Endodermal cell (in vitro differentiated cells): ENCODE measurements around the gene RBM47. TPM values are rescaled to one million over a fixed set of nuclear protein-coding genes. Genes with fewer than 3 reads are reported as not detected.

Source experiments
- DNase-seq: peaks from one replicate; pipeline ENCODE4 v3.0.0-alpha.2; 2017
- H3K27ac ChIP-seq: 2 replicates; pipeline ENCODE4 v1.5.1; 2013; ENCODE audit warnings: mild to moderate bottlenecking, low read depth, low read length, moderate library complexity
- H3K27me3 ChIP-seq: 2 replicates; pipeline ENCODE4 v1.6.1; 2013; ENCODE audit warnings: mild to moderate bottlenecking, low read length, moderate library complexity; ENCODE audit not compliant: insufficient read depth, control insufficient read depth, poor library complexity, severe bottlenecking
- H3K36me3 ChIP-seq: 2 replicates; pipeline ENCODE4 v1.7.0; 2013; ENCODE audit warnings: mild to moderate bottlenecking, low read length, moderate library complexity; ENCODE audit not compliant: control insufficient read depth, insufficient read depth
- H3K4me1 ChIP-seq: one replicate; pipeline ENCODE4 v1.7.0; 2013; ENCODE audit warnings: low read length; ENCODE audit not compliant: control insufficient read depth, insufficient read depth
- H3K4me3 ChIP-seq: 2 replicates; pipeline ENCODE4 v1.5.1; 2013; ENCODE audit warnings: mild to moderate bottlenecking, low read length, moderate library complexity
- H3K9ac ChIP-seq: 2 replicates; pipeline ENCODE4 v1.6.1; 2013; ENCODE audit warnings: mild to moderate bottlenecking, low read length, moderate library complexity; ENCODE audit not compliant: poor library complexity, severe bottlenecking; ENCODE audit errors: extremely low read depth
- H3K9me3 ChIP-seq: 2 replicates; pipeline ENCODE4 v1.6.1; 2013; ENCODE audit warnings: mild to moderate bottlenecking, low read length, moderate library complexity; ENCODE audit not compliant: control insufficient read depth
- H3K27ac Mint-ChIP-seq: 2 replicates; pipeline ENCODE4 v1.8.0; 2020; ENCODE audit warnings: mixed read lengths
- H3K27me3 Mint-ChIP-seq: 2 replicates; pipeline ENCODE4 v1.8.0; 2021; ENCODE audit warnings: mild to moderate bottlenecking, mixed read lengths; ENCODE audit not compliant: insufficient read depth
- H3K36me3 Mint-ChIP-seq: 2 replicates; pipeline ENCODE4 v1.8.0; 2020; ENCODE audit warnings: low read depth, mixed read lengths
- H3K4me1 Mint-ChIP-seq: 2 replicates; pipeline ENCODE4 v1.8.0; 2020; ENCODE audit warnings: mixed read lengths
- H3K4me3 Mint-ChIP-seq: 2 replicates; pipeline ENCODE4 v1.8.0; 2020; ENCODE audit warnings: mild to moderate bottlenecking, moderate library complexity, mixed read lengths
- H3K9me3 Mint-ChIP-seq: 2 replicates; pipeline ENCODE4 v1.8.0; 2020; ENCODE audit warnings: mild to moderate bottlenecking, mixed read lengths
- WGBS, 2 experiments: methylation state at CpG; one replicate each; pipeline versions ENCODE4 v1.1.5 to v1.1.7; 2013; ENCODE audit warnings: missing lambda C conversion rate in 2 of 2, mixed read lengths in 1 of 2; ENCODE audit not compliant: insufficient coverage in 1 of 2, insufficient read length in 1 of 2; 5-methylcytosine and 5-hydroxymethylcytosine counted together
- total RNA-seq, 2 donors: library from RNA; stranded (reverse); fragmentation: NEBNext Ultra II Directional in 1 of 2; extraction: Animal tissue kit (Norgen Biotek cat#: 25700) in 1 of 2; gene quantifications; 2 replicates in 1 of 2; 3 replicates in 1 of 2; pipeline ENCODE4 v1.2.1, GENCODE V29; 2021
- TF ChIP-seq, protein P1 (sequence below): fragments of 200-600 bp; sonication (generic); conservative IDR thresholded peaks from 2 replicates; pipeline ENCODE4 v1.5.0; 2021; ENCODE audit warnings: antibody characterized with exemption, mild to moderate bottlenecking

Gene RBM47
- total RNA-seq, 2 donors from 2014 or later: 71.7 to 90.6 TPM

DNA sequence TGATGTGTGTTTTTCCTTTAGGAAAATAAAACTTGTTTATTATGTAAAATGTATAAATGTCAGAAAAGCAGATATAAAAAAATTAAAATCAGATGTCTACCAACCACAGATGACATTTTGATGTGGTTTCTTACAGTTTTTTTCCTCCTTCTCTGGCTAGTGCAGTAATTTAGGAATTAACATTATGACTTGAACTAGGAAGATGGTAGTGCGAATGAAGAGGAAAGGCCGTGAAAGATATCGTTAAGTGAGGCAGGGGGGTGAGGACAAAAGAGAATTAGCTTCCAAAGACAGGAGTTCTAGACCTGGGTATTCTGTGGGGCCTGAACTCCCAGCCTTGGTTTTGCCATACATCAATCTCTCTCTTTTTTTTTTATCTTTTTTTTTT lies 98.0 kb downstream of the RBM47 start:
- Mint-ChIP-seq H3K9me3 (no peaks in the 10 kb centered on the region), H3K36me3 (peaks cover 37% of the 10 kb centered on the region), H3K4me3 (no peak overlapping the region), H3K27me3 (no peaks in the 10 kb centered on the region), H3K27ac (no peak overlapping the region), H3K4me1 (no peaks in the 10 kb centered on the region)
- H3K4me3 ChIP-seq: no peak overlapping the region
- no peaks in the 10 kb centered on the region for H3K4me1 ChIP-seq
- peaks cover 5% of the 10 kb centered on the region for H3K36me3 ChIP-seq
- 94% methylated on average over 3 of the region's 3 CpGs; no CpG with 5 or more reads in 1 of the 2 experiments for WGBS, 2 experiments
- DNase-seq: no peak
- no peak overlapping the region for H3K27ac ChIP-seq
- H3K9me3 ChIP-seq: no peaks in the 10 kb centered on the region
- TF ChIP-seq, protein P1, sequence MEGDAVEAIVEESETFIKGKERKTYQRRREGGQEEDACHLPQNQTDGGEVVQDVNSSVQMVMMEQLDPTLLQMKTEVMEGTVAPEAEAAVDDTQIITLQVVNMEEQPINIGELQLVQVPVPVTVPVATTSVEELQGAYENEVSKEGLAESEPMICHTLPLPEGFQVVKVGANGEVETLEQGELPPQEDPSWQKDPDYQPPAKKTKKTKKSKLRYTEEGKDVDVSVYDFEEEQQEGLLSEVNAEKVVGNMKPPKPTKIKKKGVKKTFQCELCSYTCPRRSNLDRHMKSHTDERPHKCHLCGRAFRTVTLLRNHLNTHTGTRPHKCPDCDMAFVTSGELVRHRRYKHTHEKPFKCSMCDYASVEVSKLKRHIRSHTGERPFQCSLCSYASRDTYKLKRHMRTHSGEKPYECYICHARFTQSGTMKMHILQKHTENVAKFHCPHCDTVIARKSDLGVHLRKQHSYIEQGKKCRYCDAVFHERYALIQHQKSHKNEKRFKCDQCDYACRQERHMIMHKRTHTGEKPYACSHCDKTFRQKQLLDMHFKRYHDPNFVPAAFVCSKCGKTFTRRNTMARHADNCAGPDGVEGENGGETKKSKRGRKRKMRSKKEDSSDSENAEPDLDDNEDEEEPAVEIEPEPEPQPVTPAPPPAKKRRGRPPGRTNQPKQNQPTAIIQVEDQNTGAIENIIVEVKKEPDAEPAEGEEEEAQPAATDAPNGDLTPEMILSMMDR: no peak
- H3K9ac ChIP-seq: no peak overlapping the region
- no peaks in the 10 kb centered on the region for H3K27me3 ChIP-seq

DNA sequence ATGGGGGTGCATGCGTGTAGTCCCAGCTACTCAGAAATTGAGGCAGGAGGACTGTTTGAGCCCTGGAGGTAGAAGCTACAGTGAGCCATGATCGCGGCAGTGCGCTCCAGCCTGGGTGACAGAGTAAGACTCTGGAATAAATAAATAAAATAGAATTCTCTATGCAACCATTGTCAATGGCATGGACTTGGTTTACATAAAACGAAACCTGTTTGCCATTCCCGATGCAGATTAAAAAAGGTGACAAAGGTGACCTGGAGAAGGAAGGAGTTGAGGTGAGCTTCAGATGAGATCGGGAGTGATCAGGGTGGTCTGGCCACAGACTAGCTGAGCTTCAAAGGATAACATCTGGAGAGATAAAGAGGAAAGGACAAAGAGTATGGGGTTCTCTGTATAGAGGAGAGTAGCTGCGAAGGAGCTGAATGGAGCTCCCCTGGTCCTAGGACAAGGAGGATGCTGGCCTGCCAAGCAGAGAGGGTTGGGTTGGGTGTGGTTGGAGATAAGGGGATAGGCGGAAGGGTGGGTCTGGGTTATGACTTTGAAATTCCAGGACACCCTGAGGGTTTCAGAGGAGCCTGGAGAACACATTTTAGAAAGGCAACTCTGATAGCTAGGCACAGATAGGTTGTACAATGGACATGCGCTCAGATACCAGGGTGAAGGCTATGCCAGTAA lies 98.6 kb downstream of the RBM47 start:
- no peak overlapping the region for H3K9ac ChIP-seq
- Mint-ChIP-seq H3K36me3 (peaks cover 34% of the 10 kb centered on the region), H3K9me3 (no peaks in the 10 kb centered on the region), H3K27ac (no peak overlapping the region), H3K27me3 (no peaks in the 10 kb centered on the region), H3K4me3 (no peak overlapping the region), H3K4me1 (peaks cover 2% of the 10 kb centered on the region)
- DNase-seq: no peak
- no peaks in the 10 kb centered on the region for H3K27me3 ChIP-seq
- H3K4me1 ChIP-seq: no peaks in the 10 kb centered on the region
- H3K9me3 ChIP-seq: no peaks in the 10 kb centered on the region
- H3K27ac ChIP-seq: no peak overlapping the region
- 95 to 99% methylated on average over 9 to 10 of the region's 10 CpGs for WGBS, 2 experiments
- H3K4me3 ChIP-seq: no peak overlapping the region
- TF ChIP-seq, protein P1: no peak
- H3K36me3 ChIP-seq: peaks cover 5% of the 10 kb centered on the region

DNA sequence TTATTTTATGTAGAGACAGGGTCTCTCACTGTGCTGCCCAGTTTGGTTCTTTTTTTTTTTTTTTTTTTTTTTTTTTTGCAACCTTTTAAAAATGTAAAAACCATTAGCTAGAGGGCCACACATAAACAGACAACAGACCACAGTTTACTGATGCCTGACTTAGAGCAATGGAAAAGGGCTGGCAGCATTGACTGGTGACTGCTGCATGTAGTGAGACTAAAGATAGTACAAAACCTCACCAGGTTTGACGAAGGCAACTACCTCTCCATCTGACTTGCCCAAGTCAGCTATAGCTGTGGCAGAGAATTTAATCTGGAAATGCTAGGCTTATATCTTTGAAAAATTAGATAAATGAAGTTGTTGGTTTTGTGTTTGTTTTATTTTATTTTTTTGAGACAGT lies 102.9 kb downstream of the RBM47 start:
- Mint-ChIP-seq H3K4me1 (peaks cover 7% of the 10 kb centered on the region), H3K36me3 (peaks cover 27% of the 10 kb centered on the region), H3K9me3 (no peaks in the 10 kb centered on the region), H3K27me3 (no peaks in the 10 kb centered on the region), H3K27ac (no peak overlapping the region), H3K4me3 (no peak overlapping the region)
- Histone ChIP-seq H3K27me3 (no peaks in the 10 kb centered on the region), H3K27ac (no peak overlapping the region), H3K9me3 (no peaks in the 10 kb centered on the region), H3K36me3 (no peaks in the 10 kb centered on the region), H3K4me1 (no peaks in the 10 kb centered on the region), H3K4me3 (no peak overlapping the region), H3K9ac (no peak overlapping the region)
- 85 to 100% methylated on average over 1 of the region's 1 CpG for WGBS, 2 experiments
- no peak for DNase-seq
- TF ChIP-seq, protein P1: no peak
